ENCODE measurements around the gene OR2S2. TPM values are rescaled to one million over a fixed set of nuclear protein-coding genes. Genes with fewer than 3 reads are reported as not detected.

The OR2S2 gene
- total RNA-seq, 1 experiment from 2014 or later, result not detected

DNA sequence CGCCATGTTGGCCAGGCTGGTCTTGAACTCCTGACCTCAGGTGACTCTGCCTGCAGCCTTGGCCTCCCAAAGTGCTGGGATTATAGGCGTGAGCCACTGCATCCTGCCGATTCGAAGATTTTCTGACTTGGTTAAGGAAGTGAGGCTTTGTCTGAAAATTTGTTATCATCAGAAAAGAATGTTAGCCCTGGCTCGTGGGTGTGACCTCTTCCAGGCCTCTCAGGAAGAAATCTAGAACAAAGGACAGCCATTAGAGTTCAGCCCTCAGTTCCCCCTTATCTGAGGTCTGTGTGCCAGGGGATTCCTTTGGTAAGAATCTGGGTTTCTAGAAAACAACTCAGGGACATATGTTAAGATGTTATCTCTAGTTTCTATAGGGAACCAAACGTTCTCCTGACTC, 6.2 kb downstream of the OR2S2 start:
- no peaks in the 10 kb centered on the region for H3K27me3 ChIP-seq (replicated peaks)
- no peaks in the 10 kb centered on the region for H3K9me3 ChIP-seq (replicated peaks)
- peak; percentile 34 to 46 for DNase-seq (ENCODE audit: low read depth in 1 of 2, low spot score in 2 of 2)
- H3K27ac ChIP-seq, result peak overlapping the region; percentile 43
- no peaks in the 10 kb centered on the region for H3K36me3 ChIP-seq
- H3K4me1 ChIP-seq (replicated peaks), result peaks cover 14% of the 10 kb centered on the region
- H3K4me3 ChIP-seq, result no peak overlapping the region

DNA sequence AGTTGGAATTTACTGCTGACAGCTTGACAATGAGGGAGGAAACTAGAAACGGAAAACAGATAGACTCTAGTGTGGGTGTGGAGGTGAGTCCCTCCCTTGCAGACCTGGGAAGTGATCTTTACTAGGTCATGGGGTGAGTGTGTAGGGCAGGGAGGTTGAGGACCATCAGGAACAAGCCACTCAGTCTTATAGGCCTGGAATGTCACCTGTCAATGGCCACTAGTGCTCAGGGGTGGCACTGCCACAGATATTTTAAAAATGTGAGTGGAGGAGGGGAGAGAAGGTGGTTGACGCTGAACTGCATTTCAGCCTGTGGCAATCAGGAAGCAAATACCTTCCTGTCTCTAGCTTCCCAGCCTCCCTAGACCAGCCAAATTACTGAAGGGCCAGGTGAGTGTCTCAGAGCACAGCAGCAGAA, 9.0 kb downstream of the OR2S2 start:
- Histone ChIP-seq H3K4me3 (no peak overlapping the region), H3K9me3 (replicated peaks) (no peaks in the 10 kb centered on the region), H3K4me1 (replicated peaks) (peaks cover 20% of the 10 kb centered on the region), H3K36me3 (no peaks in the 10 kb centered on the region), H3K27me3 (replicated peaks) (no peaks in the 10 kb centered on the region), H3K27ac (no peak overlapping the region)
- no peak for DNase-seq (ENCODE audit: low read depth in 1 of 2, low spot score in 2 of 2)

- H3K27ac ChIP-seq, result no peak overlapping the region
- H3K4me1 ChIP-seq (replicated peaks), result peaks cover 20% of the 10 kb centered on the region
- H3K27me3 ChIP-seq (replicated peaks), result no peaks in the 10 kb centered on the region
- no peak overlapping the region for H3K4me3 ChIP-seq
- no peaks in the 10 kb centered on the region for H3K36me3 ChIP-seq
- DNase-seq (ENCODE audit: low read depth in 1 of 2, low spot score in 2 of 2), result no peak
- no peaks in the 10 kb centered on the region for H3K9me3 ChIP-seq (replicated peaks)
Observed at GRCh38 chr9:35948451-35948850, 9.5 kb downstream of the OR2S2 start.

DNA sequence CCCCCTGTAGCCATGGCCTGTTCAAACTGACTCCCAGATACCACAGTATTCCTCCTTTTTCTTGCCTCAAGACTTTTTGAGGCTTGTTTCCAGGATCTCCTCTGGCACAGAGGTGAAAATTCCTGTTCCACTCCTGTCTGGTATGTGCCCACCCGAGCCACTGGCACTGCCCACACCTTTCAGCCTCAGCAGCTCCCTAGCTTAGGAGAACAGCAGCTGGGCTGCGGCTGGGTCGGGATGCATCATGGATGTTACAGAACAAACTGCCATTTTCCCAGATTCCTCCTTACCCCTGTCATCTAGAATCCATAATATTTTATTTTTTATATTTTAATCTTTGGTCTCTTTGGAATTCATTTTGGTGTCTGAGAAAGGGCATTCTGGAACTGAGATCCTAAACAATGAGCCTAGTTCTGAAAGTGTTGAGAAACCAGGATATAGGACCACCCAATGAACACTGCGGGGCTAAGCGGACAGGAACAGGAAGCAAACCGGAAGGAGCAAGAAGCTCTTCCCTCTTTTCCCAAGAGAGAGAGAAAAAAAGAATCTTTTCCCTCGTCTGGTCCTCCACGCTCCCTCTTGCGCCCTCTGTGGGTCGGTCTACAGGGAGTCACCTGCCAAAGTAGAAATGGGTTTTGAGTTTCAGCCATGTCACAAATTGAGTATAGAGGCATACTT, 12.5 kb downstream of the OR2S2 start:
- H3K27ac ChIP-seq, result peak overlapping the region; percentile 15

GRCh38 chr9:35944841-35945240, 13.1 kb downstream of the OR2S2 start:
- DNase-seq (ENCODE audit: low read depth in 1 of 2, low spot score in 2 of 2), result no peak
- H3K27ac ChIP-seq, result peak overlapping the region; percentile 15
- H3K4me1 ChIP-seq (replicated peaks), result peaks cover 11% of the 10 kb centered on the region

More for the DNA sequence above, 12.5 kb downstream of the OR2S2 start:
- Histone ChIP-seq H3K36me3 (no peaks in the 10 kb centered on the region), H3K4me1 (replicated peaks) (peaks cover 11% of the 10 kb centered on the region), H3K4me3 (no peak overlapping the region), H3K9me3 (replicated peaks) (no peaks in the 10 kb centered on the region), H3K27me3 (replicated peaks) (no peaks in the 10 kb centered on the region)
- DNase-seq (ENCODE audit: low read depth in 1 of 2, low spot score in 2 of 2), result peak; percentile 67 to 76

DNA sequence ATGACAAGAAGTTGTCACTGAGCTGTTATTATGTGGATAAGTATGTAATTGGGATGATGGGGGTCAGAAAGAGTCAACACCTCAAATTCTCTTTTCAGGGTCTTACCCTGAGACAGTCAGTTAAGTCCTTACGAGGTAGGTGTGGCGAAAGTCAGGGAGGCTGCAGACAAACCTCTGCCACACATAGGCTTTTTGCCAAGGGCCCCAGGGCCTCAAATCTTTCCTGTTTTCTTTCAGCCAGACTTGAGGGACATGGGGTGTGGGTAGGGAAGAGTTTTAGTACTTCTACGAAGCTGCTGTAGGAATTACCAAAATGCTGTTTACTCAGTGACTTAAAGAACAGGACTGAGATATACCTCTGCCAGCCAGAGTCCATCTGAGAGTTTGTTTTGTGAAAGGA, 13.8 kb downstream of the OR2S2 start:
- Histone ChIP-seq H3K36me3 (no peaks in the 10 kb centered on the region), H3K4me3 (no peak overlapping the region), H3K4me1 (replicated peaks) (peaks cover 9% of the 10 kb centered on the region), H3K27me3 (replicated peaks) (no peaks in the 10 kb centered on the region), H3K27ac (no peak overlapping the region), H3K9me3 (replicated peaks) (no peaks in the 10 kb centered on the region)
- DNase-seq (ENCODE audit: low read depth in 1 of 2, low spot score in 2 of 2), result no peak

More at GRCh38 chr9:35944841-35945240, 13.1 kb downstream of the OR2S2 start:
- H3K4me3 ChIP-seq, result no peak overlapping the region
- no peaks in the 10 kb centered on the region for H3K9me3 ChIP-seq (replicated peaks)
- no peaks in the 10 kb centered on the region for H3K36me3 ChIP-seq
- no peaks in the 10 kb centered on the region for H3K27me3 ChIP-seq (replicated peaks)

GRCh38 chr9:35942286-35942685, 15.7 kb downstream of the OR2S2 start:
- Histone ChIP-seq H3K36me3 (no peaks in the 10 kb centered on the region), H3K4me1 (replicated peaks) (peaks cover 10% of the 10 kb centered on the region), H3K9me3 (replicated peaks) (no peaks in the 10 kb centered on the region), H3K27me3 (replicated peaks) (no peaks in the 10 kb centered on the region), H3K27ac (no peak overlapping the region), H3K4me3 (no peak overlapping the region)
- no peak for DNase-seq (ENCODE audit: low read depth in 1 of 2, low spot score in 2 of 2)

DNA sequence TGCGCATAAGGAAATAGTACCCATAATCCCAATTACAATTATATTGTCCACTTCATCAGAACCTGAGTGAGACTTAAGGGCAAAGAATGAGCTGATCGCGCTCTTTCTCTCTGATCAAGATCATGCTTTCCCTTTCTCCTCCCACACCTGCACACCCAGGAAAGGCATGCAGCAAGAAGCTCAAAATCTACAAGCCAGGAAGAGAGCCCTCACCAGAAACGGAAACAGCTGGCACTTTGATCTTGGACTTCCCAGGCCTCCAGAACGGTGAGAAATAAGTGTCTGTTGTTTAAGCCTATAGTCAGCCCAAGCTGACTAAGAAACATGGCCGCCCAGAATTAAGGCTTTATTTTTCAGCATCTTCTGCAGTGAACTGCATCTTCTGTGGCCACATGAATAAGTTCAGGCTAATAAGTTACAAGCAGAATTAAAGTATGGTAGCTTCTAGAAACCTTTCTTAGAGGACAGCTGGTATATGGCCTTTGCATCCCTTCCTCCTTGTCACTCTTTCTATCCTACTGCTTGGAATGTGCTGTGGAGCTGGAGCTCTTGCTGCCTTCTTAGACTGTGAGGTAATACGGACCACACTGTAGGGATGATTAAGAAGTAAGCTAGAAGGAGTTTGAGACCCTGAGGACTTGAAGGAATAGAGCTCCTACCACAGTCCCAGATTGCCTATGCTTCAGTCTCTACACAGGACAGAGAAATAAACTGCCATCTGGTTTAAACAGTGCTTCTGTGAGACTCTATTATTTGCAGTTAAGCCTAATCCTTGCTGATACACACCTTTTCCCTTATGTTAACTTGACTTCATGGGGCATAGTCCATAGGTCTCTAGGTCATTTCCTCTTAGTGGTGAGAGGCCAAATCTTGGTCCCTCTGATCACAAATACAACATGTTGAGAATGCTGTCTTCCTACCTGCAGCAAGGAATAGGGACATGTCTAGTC, 17.2 kb downstream of the OR2S2 start:
- H3K27ac ChIP-seq, result no peak overlapping the region
- H3K36me3 ChIP-seq, result no peaks in the 10 kb centered on the region
- DNase-seq (ENCODE audit: low read depth in 1 of 2, low spot score in 2 of 2), result no peak
- peaks cover 25% of the 10 kb centered on the region for H3K4me1 ChIP-seq (replicated peaks)
- no peak overlapping the region for H3K4me3 ChIP-seq
- H3K27me3 ChIP-seq (replicated peaks), result no peaks in the 10 kb centered on the region
- H3K9me3 ChIP-seq (replicated peaks), result no peaks in the 10 kb centered on the region

DNA sequence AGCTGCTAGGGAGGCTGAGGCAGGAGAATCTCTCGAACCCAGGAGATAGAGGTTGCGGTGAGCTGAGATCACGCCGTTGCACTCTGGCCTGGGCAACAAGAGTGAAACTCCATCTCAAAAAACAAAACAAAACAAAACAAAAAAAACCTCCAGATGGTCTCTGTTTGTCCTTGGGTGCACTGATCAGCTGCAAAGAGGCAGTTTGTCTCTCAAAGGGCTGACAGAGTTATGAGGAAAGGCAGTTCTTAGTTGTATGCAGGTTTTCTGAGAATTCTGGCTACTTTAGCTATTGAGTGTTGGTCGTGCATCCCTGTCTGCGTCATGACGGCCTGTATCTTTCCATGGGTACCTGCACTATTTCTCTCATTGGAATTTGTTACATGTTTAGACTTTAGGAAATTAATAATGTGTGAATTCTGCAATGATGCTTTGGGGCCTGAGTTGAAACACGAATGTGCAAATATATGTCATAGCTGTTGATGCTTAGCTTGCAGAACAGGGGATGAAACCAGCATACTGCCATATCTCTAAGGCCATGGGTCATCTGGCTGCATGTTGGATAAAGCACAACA, 18.2 kb downstream of the OR2S2 start:
- no peak overlapping the region for H3K27ac ChIP-seq
- H3K4me3 ChIP-seq, result no peak overlapping the region
- no peaks in the 10 kb centered on the region for H3K27me3 ChIP-seq (replicated peaks)
- no peak for DNase-seq (ENCODE audit: low read depth in 1 of 2, low spot score in 2 of 2)
- H3K36me3 ChIP-seq, result no peaks in the 10 kb centered on the region
- peaks cover 27% of the 10 kb centered on the region for H3K4me1 ChIP-seq (replicated peaks)
- no peaks in the 10 kb centered on the region for H3K9me3 ChIP-seq (replicated peaks)

- no peak overlapping the region for H3K4me3 ChIP-seq
- peaks cover 27% of the 10 kb centered on the region for H3K4me1 ChIP-seq (replicated peaks)
- no peaks in the 10 kb centered on the region for H3K36me3 ChIP-seq
- no peaks in the 10 kb centered on the region for H3K9me3 ChIP-seq (replicated peaks)
- H3K27me3 ChIP-seq (replicated peaks), result no peaks in the 10 kb centered on the region
- no peak for DNase-seq (ENCODE audit: low read depth in 1 of 2, low spot score in 2 of 2)
- no peak overlapping the region for H3K27ac ChIP-seq
Observed at GRCh38 chr9:35938474-35939356, 19.2 kb downstream of the OR2S2 start.

GRCh38 chr9:35937227-35937626, 20.7 kb downstream of the OR2S2 start:
- Histone ChIP-seq H3K27ac (peak overlapping the region; percentile 50), H3K4me1 (replicated peaks) (peaks cover 27% of the 10 kb centered on the region)
- DNase-seq (ENCODE audit: low read depth in 1 of 2, low spot score in 2 of 2), result no peak

GRCh38 chr9:35935755-35936509, 22.0 kb downstream of the OR2S2 start:
- Histone ChIP-seq H3K4me3 (no peak overlapping the region), H3K9me3 (replicated peaks) (no peaks in the 10 kb centered on the region), H3K27ac (peak overlapping the region; percentile 84), H3K36me3 (no peaks in the 10 kb centered on the region), H3K27me3 (replicated peaks) (no peaks in the 10 kb centered on the region), H3K4me1 (replicated peaks) (peaks cover 27% of the 10 kb centered on the region)
- DNase-seq (ENCODE audit: low read depth in 1 of 2, low spot score in 2 of 2), result peak in 1 of 2 experiments; percentile 57

More at GRCh38 chr9:35937227-35937626, 20.7 kb downstream of the OR2S2 start:
- no peak overlapping the region for H3K4me3 ChIP-seq
- H3K9me3 ChIP-seq (replicated peaks), result no peaks in the 10 kb centered on the region
- H3K36me3 ChIP-seq, result no peaks in the 10 kb centered on the region
- H3K27me3 ChIP-seq (replicated peaks), result no peaks in the 10 kb centered on the region
